Right renal cortex interstitium (tissue), 3 donors: ENCODE data around the gene ZNF792. TPM values are rescaled to one million over a fixed set of nuclear protein-coding genes. Genes with fewer than 3 reads are reported as not detected.
"Not testable (repeated sequence)": the region's sequence is repeated elsewhere in the genome, so short reads cannot be mapped to it uniquely, and the experiment has no call there.

Source experiments
- DNase-seq, 3 donors: peaks; one replicate each; pipeline ENCODE4 v3.0.0-alpha.2; 2013; ENCODE audit warnings: low read depth in 3 of 3, low spot score in 2 of 3
- polyA plus RNA-seq, 3 donors: library from polyadenylated mRNA; unstranded; fragments of 120-200 nt; gene quantifications; one replicate each; pipeline ENCODE4 v1.2.1, GENCODE V29; 2013; ENCODE audit not compliant: insufficient read length in 3 of 3

The ZNF792 gene
- polyA plus RNA-seq, 3 donors, result 6.9 to 7.9 (median 7.0) TPM

DNA sequence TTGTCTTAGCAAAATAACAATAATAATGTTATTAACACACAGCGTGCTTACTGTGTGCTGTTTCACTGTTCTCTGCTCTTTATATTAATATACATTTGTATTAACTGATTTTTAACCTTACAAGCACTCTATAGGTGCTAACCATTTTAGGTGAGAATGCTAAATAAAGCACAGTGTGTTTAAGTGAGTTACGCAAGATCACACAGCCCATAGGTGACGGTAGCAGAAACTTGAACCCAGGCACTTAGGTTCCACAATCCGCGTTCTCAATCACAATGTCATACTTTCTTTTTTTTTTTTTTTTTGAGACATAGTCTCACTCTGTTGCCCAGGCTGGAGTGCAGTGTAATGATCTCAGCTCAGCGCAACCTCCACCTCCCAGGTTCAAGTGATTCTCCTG lies 31.5 kb downstream of the ZNF792 start:
- DNase-seq, result no peak

DNA sequence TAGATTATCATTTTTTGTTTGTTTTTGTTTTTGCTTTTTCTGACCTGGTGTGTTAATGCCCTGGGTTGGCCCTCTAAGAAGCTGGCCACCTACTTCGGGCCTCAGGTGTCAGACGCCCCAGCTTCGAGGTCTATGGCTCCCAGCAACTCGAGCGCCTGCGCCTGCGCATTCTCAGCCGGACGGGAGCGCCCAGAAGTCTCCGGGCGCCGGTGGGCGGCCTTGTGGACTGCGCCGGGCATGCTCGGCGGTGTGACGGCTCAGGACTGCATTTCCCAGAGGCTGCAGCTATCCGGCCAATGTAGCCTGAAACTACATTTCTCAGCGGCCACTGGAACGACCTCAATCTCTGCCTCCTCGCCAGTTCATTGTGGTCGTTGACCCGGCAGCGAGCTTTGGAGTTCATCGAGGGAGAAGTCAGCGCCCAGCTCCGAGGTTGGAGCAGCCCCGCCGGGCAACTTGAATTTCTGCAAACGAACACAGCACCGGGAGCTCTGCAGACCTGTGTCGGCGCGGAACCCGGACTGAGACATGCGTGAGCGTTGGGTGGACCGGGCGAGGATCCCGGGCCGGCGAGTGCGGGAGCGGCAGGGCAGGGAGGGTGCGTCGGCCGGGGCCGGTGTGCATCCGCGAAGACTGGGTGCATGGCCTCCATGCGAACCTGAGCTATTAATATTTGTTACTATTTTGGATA lies 37.2 kb downstream of the ZNF792 start, which contains the start of gene ZNF30:
Gene ZNF30 (plus strand): TSS at position 219 of the 691 bp plus-strand sequence. CDS start 3,045 bp downstream, outside the sequence.
- DNase-seq, result peak; percentile 60 to 85 (median 80)

DNA sequence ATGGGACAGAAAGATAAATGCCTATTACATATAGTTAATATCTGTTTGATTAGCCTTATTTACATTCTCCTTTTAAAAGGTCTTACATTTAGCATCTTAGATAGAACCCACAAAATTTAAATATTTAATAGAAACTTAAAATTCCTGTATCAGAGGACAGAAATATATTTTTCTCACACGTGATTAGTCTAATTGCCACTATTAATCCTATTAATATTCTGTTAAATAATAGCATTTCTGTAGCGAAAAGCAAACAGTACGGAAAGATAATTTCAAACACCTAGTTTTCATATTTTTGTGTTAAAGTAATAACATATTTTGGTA lies 37.7 kb downstream of the ZNF792 start:
- DNase-seq, result no peak

DNA sequence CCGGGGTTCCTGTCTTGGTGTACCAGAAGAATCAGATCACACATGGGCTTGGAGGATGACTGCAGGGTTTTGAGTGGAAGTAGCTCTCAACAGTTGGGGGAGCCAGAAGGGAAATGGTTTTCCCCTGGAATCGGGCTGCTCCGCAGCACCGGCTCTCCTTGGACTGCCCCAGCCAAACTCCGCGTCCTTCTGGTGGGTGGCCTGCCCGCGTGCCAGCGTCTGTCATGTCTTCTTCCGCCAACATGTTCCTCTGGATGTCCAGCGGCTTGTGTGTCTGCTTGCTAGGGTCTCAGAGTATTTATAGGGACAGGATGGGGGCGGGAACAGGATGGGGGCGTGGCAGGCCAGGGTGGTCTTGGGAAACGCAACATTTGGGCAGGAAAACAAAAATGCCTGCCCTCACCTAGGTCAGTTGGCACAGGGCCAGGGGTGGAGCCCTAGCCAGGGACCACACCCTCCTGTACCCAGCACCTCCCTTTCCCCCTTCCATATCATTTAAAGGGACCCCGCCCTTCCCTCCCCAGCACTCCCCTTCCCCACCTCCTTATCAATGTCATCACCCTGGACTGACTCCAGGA lies 38.7 kb downstream of the ZNF792 start:
- no peak for DNase-seq

DNA sequence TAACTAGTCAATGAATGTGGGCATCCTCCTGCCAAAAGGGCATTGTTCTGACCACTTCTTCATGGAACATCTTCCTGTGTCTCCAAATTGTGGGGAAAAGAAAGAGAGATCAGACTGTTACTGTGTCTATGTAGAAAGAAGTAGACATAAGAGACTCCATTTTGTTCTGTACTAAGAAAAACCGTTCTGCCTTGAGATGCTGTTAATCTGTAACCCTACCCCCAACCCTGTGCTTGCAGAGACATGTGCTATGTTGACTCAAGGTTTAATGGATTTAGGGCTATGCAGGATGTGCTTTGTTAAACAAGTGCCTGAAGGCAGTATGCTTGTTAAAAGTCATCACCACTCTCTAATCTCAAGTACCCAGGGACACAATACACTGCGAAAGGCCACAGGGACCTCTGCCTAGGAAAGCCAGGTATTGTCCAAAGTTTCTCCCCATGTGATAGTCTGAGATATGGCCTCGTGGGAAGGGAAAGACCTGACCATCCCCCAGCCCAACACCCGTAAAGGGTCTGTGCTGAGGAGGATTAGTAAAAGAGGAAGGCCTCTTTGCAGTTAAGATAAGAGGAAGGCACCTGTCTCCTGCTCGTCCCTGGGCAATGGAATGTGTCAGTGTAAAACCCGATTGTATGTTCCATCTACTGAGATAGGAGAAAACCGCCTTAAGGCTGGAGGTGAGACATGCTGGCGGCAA lies 43.8 kb downstream of the ZNF792 start:
- not testable (repeated sequence) for DNase-seq

DNA sequence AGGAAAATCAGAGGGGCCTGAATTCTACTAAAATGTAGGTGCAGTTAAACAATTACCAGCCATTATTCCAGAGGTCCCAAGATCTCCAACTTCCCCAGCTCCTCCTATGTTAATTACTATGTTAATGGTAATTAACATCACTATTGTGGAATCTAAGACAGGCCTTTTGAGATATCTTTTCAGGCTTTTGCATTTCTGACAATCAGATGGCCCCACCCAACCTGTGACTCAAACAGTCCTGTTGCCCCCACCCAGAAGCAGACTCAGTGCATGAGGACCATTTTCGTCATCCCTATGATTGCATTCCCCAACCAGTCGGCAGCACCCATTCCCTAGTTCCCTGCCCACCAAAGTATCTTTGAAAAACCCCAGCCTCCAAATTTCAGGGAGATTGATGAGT lies 45.8 kb downstream of the ZNF792 start:
- no peak for DNase-seq

DNA sequence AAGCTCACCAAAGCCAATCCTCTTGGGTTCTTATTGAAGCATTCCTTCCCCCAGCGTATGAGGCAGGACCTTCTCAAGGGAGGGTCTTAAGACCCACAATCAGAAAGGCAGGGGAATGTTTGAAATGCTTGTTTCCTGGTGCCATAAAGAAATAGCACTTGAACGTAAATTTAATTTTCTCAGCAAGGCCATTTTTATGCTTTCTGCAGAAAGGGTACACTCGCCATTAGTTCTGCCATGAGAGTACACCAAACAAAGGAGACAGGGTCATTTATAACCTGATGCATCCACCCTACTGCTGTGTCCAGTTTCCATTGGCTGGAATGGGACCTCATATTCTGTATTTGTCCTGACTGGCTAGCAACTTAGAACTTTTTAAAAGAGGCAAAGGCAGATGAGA lies 46.9 kb downstream of the ZNF792 start:
- DNase-seq, result not testable (repeated sequence)

DNA sequence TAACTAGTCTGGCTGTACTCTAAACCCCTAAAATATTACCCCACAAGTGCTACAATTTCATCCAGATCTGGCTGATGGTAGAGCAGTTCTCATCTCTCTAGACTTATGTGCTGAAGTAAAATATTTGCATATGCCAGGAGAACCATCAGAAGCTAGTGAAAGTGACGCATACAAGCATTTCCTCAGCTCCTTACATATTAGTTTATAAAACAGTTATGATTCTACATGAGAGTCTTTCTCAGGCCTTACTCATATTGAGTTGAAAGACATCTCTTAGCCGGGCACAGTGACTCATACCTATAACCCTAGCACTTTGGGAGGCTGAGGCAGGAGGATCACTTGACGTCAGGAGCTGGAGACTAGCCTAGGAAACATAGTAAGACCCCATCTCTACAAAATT lies 53.3 kb downstream of the ZNF792 start:
- DNase-seq, result no peak

Other genes starting within 250 kb of the ZNF792 start
- gene ZNF181, start 230.0 kb downstream of the ZNF792 start, polyA plus RNA-seq, result 10 to 100 TPM; 25.8 to 31.5 (median 26.8) TPM
- 10 to 100 TPM; 11.9 to 13.5 (median 13.2) TPM for gene ZNF599, start 191.0 kb downstream of the ZNF792 start, polyA plus RNA-seq
- gene ZNF30, start 37.3 kb downstream of the ZNF792 start, polyA plus RNA-seq, result 1 to 10 TPM; 7.0 to 8.5 (median 7.8) TPM
- gene GRAMD1A, start 36.1 kb upstream of the ZNF792 start, polyA plus RNA-seq, result 10 to 100 TPM; 38.3 to 51.2 (median 46.1) TPM
- gene SCN1B, start 66.2 kb upstream of the ZNF792 start, polyA plus RNA-seq, result under 1 TPM; 0.55 to 0.92 (median 0.64) TPM
- 100 to 1,000 TPM in 1 of 3 donors, 10 to 100 TPM in 2; 78.8 to 102 (median 83.3) TPM for gene HPN, start 77.5 kb upstream of the ZNF792 start, polyA plus RNA-seq
- 10 to 100 TPM in 2 of 3 donors, 1 to 10 TPM in 1; 7.0 to 26.7 (median 15.4) TPM for gene FXYD3, start 151.6 kb upstream of the ZNF792 start, polyA plus RNA-seq
- gene LGI4, start 170.8 kb upstream of the ZNF792 start, polyA plus RNA-seq, result 1 to 10 TPM; 2.2 to 3.0 (median 2.3) TPM
- 10 to 100 TPM; 16.1 to 22.5 (median 20.2) TPM for gene FXYD1, start 174.6 kb upstream of the ZNF792 start, polyA plus RNA-seq
- 1 to 10 TPM in 1 of 3 donors, under 1 TPM in 2; 0.50 to 1.0 (median 0.57) TPM for gene FXYD7, start 179.0 kb upstream of the ZNF792 start, polyA plus RNA-seq
- 10 to 100 TPM; 19.1 to 36.7 (median 25.5) TPM for gene FXYD5, start 190.5 kb upstream of the ZNF792 start, polyA plus RNA-seq